Stimulated activated naive CD8-positive, alpha-beta T cell treated with anti-CD3 and anti-CD28 coated beads, Interleukin-15, amount 100 ng/mL, for 72 hours (primary cell): ENCODE data around the gene SIGLEC11.

Source experiments
- ATAC-seq: fragments of 150-1000 bp; cut with Tn5 transposase; 2 replicates; pipeline ENCODE4 v1.10.0; 2021; ENCODE audit warnings: mild to moderate bottlenecking, moderate library complexity
- DNase-seq, 2 donors: peaks; one replicate each; pipeline ENCODE4 v3.0.0; 2021 to 2022
- H3K27ac Mint-ChIP-seq, 2 donors: one replicate each; pipeline ENCODE4 v1.8.0; 2022; ENCODE audit warnings: mild to moderate bottlenecking in 2 of 2, mixed read lengths in 2 of 2, moderate library complexity in 2 of 2
- H3K27me3 Mint-ChIP-seq: one replicate; pipeline ENCODE4 v1.8.0; 2022; ENCODE audit warnings: mixed read lengths
- H3K4me1 Mint-ChIP-seq: one replicate; pipeline ENCODE4 v1.8.0; 2022; ENCODE audit warnings: mild to moderate bottlenecking, mixed read lengths
- H3K4me3 Mint-ChIP-seq, 2 donors: one replicate each; pipeline ENCODE4 v1.8.0; 2022; ENCODE audit warnings: mild to moderate bottlenecking in 2 of 2, mixed read lengths in 2 of 2, moderate library complexity in 1 of 2
- H3K9me3 Mint-ChIP-seq, 2 donors: one replicate each; pipeline ENCODE4 v1.8.0; 2022; ENCODE audit warnings: mixed read lengths in 2 of 2

SIGLEC11 gene

DNA sequence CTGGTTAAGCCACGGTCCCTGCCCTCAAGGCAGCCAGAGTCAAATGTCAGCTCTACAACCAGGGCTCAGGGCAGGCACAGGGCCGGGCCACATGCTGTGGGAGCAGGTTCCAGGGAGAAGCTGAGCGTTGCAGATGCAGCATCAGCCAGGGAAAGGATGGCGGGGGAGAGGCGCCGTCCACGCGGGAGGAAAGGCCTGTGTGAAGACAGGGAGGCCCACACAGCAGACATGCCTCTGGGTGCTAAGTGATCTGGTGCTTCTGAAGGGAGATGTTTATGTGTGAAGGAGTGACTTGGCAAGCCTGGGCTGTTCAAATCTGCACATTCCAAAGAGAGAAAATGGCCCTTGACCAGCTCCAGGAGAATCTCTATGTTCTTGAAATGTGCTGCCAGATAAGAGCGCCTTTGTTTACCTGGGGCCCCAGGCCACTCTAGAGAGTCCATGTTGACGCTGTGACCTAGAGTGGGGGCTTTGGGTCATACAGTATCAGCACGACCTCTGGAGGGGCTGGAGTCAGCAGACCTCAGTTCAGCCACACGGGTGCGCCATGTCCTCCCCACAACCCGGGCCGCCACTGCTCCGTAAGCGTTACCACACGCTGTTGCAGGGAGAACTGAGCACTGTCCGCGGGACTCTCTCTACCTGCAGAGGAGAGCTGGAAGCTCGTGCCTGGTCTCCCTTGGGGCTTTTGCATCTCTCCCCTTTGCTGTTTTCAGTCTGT lies 47.8 kb downstream of the SIGLEC11 start:
- Mint-ChIP-seq H3K4me3 (no peak overlapping the region), H3K27ac (peak overlapping the region in 1 of 2 donors; percentile 89), H3K4me1 (peaks cover 76% of the 10 kb centered on the region), H3K27me3 (no peaks in the 10 kb centered on the region), H3K9me3 (no peaks in the 10 kb centered on the region)
- ATAC-seq, result no peak
- DNase-seq, result no peak

DNA sequence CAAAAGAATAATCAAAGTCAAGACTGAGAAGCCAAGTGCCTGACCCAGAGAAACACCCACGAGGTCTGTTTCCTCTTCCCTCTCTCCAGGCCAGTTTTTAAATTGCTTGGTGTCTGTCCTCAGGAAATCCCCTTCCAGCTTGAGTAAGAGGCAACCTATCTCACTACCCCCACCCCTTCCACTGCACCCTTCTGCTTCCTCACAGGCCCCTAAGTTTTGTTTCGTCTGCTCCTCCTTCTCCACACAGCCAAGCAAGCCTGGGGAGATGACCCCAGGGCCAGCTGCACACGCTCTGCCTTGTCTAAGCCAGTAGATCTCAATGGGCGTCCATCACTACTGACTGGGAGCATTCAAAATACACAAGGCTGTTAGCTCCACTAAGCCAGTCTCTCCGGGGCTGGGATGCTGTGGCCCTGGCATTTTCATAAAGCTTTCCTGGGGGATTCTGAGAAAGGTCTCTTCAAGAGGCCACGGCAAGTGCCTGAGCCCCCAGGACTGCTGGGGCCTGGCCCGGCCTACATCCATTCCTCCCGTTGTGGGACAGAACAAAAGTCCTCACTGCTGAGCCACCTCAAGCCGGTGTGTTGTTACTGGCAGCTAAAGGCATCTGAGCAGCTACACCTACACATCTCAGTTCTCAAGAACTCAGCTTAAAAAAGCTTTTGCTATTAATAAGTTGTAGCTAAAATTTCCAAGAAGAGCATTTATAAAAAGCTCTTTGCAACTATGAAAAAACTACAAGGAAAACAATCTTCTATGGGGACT lies 49.4 kb downstream of the SIGLEC11 start:
- Mint-ChIP-seq H3K27me3 (no peaks in the 10 kb centered on the region), H3K27ac (peak overlapping the region; percentile 91 to 97), H3K4me3 (peak overlapping the region; percentile 70 to 79), H3K4me1 (peaks cover 81% of the 10 kb centered on the region), H3K9me3 (no peaks in the 10 kb centered on the region)
- ATAC-seq (peak; percentile 91), DNase-seq (peak in 1 of 2 donors; percentile 50)

DNA sequence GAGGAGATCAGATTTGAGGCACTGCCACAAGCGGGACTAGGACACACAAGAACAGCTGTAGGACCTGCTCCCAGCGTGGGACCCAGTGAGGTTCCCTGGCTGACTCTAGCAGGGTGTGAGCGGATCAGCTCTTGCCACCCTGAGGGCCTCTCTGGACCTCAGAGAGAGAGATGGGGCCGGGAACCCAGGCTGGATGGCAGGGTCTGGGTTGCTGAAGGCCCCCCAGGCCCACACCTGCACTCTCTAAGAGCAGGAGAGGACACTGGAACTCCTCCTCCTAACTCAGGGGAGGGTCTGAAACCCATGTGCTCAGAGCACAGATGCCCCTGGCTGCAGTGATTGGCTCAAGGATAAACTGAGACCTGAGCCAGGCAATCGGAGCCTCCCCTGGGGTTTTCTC lies 50.8 kb downstream of the SIGLEC11 start:
- no peak for ATAC-seq
- no peak for DNase-seq
- Mint-ChIP-seq H3K4me1 (peaks cover 78% of the 10 kb centered on the region), H3K27ac (no peak overlapping the region), H3K9me3 (no peaks in the 10 kb centered on the region), H3K4me3 (no peak overlapping the region), H3K27me3 (no peaks in the 10 kb centered on the region)

DNA sequence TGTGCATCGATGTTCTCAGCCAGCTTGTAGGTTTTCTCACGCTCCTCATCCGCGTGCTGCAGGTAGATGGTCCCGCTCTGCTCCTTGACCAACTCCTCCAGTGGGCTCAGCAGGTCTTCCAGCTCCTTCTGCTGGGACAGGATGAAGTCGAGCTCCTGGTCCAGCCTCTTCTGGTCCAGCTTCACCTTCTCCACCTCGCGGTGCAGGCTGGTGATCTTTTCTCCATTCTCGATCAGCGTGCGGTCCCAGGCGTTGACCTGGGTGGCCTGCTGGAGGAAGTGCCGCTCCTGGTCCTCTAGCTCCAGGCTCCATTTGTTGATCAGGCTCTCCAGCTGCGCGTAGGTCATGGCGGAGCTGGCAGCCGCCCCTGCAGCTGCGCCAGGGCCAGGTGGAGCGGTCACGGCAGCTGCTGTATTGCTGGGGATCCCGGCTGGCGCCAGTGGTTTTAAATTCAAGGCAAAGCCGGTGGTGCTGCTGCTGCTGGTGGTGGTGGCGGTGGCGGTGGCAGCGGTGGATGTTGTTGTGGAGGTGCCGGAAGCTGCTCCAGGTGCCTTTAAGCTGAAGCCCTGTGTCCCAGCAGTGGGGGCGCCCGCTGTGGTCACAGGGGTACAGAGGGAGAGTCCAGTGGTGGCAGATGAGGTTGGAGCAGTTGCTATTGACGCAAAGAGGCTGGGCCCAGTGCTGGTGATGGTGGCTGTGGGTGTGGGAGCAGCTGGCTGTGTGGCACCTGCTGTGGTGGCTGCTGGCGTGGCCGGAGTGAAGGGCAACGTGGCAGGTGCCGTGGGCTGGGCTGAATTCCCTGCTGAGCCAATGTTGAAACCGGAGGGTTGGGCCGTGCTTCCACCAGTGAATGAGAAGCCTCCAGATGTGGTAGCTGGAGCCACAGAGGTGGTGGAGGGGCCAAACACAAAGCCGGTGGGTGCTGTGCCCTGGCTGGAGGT lies 52.2 kb downstream of the SIGLEC11 start:
- Mint-ChIP-seq H3K4me3 (no peak overlapping the region), H3K27me3 (no peaks in the 10 kb centered on the region), H3K27ac (peak overlapping the region in 1 of 2 donors; percentile 91), H3K9me3 (no peaks in the 10 kb centered on the region), H3K4me1 (peaks cover 73% of the 10 kb centered on the region)
- ATAC-seq, result no peak
- no peak for DNase-seq

DNA sequence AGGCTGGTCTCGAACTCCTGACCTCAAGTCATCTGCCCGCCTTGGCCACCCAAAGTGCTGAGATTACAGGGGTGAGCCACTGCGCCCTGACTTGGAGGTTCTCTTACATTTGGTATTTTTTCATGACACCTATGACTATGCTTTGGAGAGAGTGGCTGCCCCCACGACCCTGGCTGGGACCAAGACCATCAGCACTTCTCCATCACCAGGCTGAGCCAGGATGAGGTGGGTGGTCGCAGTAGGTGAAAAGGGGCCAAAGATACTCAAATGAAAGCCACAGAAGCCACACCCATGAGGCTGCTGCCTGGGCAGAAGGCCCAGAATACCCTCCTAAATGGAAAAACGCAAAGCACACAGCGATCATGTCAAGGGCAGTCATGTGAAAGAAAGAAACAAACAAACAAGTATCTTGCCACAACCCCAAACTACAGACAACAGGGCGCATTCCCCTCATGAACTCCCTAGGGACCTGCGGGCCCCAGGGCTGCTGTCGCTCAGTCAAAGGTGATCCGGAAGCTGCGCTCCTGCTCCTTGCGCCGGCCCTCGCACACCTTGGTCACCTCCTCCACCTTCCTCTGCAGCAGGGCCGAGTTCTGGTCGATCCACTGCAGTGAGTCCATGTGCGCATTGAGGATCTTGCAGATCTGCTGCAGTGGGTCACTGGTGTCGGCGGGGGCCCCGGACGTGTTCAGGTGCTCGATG lies 53.1 kb downstream of the SIGLEC11 start:
- ATAC-seq, result no peak
- Mint-ChIP-seq H3K9me3 (no peaks in the 10 kb centered on the region), H3K4me3 (peak overlapping the region in 1 of 2 donors; percentile 18), H3K27me3 (no peaks in the 10 kb centered on the region), H3K27ac (peak overlapping the region; percentile 8 to 91), H3K4me1 (peaks cover 73% of the 10 kb centered on the region)
- DNase-seq, result no peak

DNA sequence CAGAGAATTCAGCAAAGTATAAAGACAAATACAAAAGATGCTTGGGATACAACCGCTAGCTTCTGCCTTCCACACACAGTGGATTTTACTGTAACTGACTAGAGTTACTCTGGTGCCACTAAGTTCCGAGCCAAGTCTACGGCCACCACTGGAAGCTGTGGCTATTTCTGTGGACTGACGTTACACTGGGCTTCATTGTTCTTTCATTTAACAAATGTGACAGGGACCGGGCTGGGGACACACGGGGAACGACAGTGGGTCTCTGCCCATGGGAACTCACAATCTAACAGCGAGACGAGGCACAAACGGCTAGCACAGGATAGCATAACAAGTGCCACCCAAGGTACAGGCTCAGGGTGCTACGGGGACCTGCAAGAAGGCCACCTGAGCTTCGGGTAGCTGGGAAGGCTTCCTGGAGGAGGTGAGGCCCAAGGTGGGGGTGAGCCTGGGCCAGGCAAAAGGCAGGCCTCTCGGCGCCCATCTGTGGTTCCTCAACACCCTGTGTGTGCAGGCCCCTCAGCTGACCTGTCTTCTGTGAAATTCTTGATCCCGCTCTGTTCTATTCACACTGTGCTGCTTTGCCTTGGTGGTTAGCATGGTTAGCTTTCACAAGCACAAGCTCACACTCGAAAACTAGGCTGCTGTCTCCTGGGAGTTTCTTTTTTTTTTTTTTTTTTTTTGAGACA lies 54.0 kb downstream of the SIGLEC11 start:
- Mint-ChIP-seq H3K4me1 (peaks cover 70% of the 10 kb centered on the region), H3K4me3 (no peak overlapping the region), H3K27me3 (no peaks in the 10 kb centered on the region), H3K9me3 (no peaks in the 10 kb centered on the region), H3K27ac (peak overlapping the region; percentile 71 to 85)
- ATAC-seq (no peak), DNase-seq (no peak)

DNA sequence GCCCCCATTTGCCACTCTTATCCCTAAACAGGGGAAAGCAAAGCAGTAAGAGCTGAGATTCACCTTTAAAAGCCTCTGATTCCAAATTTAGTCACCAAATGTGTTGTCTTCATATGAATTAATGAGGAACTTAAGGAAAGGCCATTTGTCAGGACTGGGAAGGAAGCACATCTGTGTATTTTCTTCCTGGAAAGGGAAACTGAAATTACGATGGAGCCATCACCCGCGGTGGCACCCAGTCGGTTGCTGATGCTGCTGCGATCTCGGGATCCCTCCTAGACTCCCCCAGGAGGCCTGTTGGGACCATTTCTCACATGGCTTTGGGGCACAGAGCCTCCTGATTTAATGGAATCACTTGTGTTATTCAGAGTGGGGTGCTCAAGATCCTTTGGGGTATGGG lies 56.8 kb downstream of the SIGLEC11 start:
- H3K4me3 Mint-ChIP-seq, result peak overlapping the region; percentile 17 to 48
- H3K9me3 Mint-ChIP-seq, result no peaks in the 10 kb centered on the region
- ATAC-seq (no peak), DNase-seq (no peak)
- H3K4me1 Mint-ChIP-seq, result peaks cover 80% of the 10 kb centered on the region
- no peaks in the 10 kb centered on the region for H3K27me3 Mint-ChIP-seq
- H3K27ac Mint-ChIP-seq, result no peak overlapping the region
